Nucleus accumbens (tissue), 56 donors: ENCODE measurements around the gene SYNE1.
"Not testable (repeated sequence)": the region's sequence is repeated elsewhere in the genome, so short reads cannot be mapped to it uniquely, and the experiment has no call there.

Experiments
- DNase-seq, 56 donors: peaks; one replicate each; lab custom pipeline; 2025; lab: John Stamatoyannopoulos, UW

SYNE1 gene

DNA sequence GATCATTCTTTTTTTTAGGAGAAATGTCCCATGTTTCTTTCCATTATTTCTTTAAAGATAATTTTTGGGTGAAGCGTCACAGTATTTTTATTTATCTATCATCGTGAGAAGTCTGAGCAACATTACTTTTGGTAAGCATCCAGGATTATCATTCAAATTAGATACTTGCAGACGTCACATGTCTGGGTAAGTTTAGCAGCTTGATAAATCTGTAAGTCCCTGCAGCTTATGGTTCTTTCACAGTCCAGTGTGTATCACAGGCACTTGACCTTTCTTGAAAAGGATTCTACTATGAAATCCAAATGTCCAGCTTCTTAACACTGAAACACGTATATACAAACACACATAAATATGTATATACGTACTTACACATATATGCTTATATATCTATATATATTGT lies 470.3 kb downstream of the SYNE1 start:
- DNase-seq = no peak

DNA sequence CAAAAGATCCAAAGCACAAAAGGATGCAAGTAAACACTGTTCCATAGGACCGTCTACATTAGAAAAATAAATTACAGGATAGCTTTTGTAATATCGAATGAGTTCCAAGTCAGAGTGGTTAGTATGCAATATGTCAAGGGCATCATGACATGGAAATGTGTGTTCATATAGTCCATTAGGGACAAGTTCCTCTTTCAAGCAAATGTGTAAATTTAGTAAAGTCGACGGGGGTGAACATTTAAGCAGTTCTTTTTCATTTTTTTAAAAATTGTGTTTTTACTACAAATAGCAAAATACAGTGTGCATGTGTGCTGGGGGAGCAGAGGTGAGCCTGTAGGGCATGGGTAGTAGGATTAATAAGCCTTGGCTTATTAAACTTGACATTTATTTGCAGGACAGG lies 470.7 kb downstream of the SYNE1 start:
- DNase-seq = no peak

DNA sequence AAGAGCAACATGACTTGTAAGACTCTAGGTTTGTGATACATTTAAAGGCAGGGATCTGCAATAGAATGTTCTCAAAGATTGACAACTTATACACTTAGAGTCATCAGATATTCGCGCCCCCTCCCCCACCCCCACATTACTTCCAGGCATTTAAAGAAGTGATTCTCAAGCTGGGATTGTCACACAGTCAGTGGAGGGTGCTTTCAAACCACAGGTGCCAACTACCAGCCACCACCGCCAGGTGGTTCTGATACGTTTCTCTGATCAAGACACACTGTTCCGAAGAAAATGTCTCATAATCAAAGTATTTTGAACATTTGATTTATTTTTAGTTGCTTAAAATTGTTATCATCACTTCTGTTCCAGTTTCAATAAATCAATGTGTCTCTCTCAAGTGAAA lies 472.2 kb downstream of the SYNE1 start:
- DNase-seq = peak in 8 of 56 donors; percentile 7 to 39 (median 20)

DNA sequence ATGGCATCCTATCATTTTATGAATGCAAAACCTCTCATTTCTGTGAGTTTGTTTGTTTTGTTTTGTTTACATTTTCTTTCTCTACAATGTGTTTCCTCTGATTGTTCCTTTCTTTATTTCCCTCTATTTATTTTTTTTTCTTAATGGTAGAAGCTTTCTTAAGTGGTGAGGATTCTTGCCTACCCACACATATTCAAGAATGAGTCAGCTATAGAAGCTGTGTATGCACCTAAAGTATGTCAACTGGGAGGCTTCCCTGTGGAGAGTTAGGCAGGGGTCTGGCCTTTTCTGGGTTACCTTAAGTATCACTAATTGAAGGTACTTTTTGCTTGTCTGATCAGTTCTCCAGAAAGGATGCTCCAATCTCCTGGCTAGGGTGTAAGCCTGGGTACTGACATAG lies 475.7 kb downstream of the SYNE1 start:
- no peak for DNase-seq

DNA sequence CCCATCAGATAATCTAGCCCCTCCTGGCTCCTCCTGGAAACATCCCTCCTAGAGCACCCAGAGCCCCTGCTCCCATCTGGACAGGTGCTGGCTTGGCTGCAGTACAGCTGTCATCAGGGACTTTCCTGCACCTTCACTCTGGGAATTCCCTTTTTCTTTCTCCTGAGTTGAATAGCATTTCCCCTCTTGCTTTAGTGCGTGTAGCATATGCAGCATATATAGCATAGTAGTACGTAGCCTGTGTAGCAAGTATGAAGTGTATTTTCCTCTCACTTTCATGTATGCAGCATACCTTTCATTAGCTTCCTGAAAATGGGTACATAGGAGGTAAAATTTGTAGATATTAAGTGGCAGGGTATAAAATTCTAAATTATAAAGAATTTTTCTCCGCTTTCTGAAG lies 476.8 kb downstream of the SYNE1 start:
- DNase-seq = no peak

DNA sequence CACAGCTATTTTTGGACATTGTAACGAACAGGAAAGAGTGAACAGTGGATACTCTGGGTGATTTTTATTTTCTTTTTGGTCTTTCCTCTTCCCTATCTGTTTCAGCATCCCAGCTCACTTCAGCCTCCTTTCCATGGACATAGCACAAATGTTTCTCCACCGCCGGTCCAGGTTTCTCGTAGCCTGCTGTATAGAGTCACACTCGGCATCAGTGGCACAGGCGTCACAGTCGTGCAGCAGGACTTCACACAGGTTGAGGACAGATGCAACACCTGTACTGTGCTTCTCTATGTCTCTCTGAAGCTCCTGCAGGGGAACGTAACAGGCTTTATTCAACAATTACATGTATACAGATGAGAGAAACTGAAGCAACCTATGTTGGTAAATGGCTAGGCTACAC lies 481.4 kb downstream of the SYNE1 start:
- DNase-seq = no peak

DNA sequence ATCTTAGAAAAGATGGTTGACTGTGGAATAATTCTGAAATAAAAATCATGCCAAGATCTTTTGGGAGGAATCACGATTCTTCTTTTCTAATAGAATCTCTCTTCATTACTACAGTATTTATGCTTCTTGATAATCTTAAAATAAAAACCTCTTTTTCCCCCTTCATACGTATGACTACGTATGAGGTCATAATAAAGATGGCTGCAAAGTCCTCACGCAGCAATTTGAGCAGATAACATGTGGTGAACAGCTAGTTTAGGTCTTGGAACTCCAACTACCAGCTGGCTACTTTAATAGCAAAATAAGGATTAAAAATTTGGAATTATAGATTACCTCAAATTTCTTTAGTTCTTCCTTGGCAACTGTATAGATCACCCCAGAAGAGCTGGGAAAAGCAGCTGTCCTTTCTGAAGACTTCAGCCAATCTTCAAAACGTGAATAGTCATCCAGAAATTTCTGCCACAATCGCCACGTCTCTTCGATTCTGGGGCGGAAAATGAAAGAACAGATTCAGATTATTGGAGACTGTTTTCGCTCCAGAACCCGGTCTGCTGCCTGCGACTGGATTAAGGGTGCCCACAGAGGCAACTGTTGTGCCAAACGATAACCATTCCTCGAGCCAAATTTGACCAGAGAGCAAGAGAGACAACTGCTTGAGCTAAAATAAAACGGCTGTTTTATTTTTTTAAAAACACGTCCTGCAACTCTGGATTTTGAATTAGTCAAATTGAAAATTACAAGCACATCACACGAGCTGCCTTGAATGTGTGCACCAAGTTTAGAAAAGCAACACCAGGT lies 482.4 kb downstream of the SYNE1 start:
- no peak for DNase-seq

DNA sequence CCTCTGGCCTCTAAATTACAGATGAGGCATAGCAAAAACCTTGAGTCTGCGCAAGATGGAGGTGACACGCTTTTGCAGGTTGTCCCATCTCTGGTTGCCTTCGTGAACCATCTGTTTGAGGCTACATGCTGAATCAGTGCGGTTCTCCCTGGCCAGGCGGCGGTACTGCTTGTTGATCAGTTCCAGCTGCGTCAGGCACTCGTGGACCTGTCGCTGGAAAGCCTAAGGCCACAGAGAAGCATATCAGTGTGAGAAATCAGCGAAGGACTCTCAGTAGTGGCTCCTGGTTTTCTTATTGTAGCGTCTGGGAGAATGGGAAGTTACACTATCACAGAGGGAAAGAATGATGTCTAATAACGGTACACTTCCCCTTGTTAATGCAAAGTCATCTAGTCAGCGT lies 485.2 kb downstream of the SYNE1 start:
- DNase-seq = no peak

DNA sequence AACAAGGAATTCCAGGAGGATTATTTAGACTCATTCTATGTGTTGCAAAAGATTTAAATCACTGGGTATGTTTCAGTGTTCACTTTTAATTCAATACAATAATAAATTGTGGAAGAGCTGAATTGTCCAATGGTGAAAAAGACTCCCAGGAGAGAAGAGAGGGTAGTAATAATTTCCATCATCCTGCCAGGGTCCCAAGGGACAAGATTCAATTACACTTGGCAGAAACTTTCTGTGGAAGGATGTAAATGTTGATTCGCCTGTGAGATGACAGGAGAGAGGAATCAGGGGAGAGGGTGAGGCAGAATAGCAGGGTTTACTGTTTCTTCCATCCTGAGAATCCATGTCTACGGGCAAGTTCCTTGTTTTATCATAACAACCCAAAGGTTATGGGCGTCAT lies 487.0 kb downstream of the SYNE1 start:
- DNase-seq = no peak

DNA sequence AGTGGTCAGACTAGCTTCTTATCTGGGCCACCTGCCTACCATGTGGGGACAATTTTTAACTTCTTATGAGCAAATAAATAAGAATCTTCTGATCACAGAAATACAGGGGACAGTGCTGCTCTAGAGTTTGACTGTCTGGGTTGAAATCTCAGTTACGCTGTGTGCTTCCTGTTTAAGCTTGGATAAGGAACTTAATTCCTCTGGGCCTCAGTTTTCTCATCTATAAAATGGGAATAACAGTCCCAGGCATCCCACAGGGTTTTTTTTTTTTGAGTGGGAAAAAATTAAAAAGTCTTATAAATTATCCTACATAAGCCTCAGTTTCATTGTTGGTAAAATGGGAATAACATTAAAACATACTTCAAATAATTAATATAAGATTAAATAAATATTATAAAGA lies 488.8 kb downstream of the SYNE1 start:
- DNase-seq = no peak

DNA sequence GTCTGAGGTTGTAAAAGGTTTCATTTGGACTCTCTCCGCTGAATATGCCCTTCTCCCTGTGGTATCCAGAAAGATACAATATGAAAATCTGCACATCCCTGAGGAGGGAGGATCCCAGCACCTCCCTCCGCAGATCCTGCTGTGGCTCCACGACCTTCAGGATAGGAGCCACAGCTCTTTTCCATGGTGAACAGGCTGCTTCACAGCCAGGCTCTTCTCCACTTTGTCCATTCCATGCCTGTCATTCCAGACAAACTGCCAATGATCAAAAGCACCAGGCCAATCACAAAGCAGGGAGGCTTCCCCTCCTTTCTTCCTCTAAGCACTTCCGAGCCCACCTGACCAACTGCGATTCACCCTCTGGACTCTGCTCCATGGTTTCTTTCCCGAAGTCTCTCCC lies 489.9 kb downstream of the SYNE1 start:
- no peak for DNase-seq

DNA sequence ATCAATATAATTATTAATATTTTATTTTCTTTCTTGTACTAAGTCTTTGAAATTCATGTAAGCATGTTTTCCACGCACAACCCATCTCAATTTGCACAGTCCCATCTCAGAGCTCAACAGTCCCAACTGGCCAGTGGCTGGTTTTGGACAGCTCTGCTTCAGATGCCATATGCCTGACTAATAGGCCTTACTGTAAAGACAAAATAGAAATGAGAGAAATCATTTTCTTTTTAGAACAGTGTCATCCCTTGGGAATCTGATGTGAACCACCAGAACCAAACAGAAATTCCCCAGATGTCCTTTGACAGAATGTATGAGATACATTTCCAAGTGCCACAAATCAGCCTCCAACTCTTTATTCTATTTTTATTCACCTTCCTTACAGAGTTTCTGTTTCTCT lies 490.8 kb downstream of the SYNE1 start:
- no peak for DNase-seq

DNA sequence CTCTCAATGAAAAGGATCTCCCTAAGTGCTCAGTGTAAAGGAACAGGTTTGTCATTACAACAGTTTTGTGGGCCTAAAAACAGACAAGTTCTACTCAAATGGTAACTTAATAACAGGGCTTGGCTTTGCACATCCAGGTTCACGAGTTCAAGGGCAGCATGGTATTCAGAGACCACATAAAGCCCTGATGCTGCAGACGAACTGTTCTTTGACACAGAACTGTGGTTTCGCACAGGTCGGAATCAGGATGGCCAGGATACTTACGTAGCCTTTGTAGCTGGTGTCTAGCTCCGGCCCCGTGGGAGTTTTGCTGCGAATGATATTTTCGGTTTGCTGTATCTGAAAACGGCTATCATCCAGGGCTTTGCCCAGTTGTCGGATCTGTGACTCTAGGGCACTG lies 493.8 kb downstream of the SYNE1 start:
- DNase-seq = no peak

DNA sequence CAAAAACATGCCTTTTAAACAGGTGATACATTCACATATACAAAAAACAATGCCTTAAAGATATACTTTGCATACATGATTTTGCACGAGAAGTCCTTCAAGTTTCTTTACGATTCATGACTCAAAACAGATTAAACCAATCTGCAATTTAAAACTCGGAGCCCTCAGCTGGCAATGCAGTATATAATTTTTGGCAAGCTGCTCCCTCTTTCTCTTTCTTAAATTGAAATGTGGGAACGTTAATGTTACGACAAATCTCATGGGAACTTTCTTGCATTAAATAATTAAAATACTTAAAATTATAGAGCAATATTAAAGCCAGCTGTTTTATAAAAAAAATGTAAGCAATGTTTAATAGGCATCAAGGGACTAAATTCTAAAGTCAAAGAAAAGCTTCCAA lies 495.1 kb downstream of the SYNE1 start:
- DNase-seq = no peak

DNA sequence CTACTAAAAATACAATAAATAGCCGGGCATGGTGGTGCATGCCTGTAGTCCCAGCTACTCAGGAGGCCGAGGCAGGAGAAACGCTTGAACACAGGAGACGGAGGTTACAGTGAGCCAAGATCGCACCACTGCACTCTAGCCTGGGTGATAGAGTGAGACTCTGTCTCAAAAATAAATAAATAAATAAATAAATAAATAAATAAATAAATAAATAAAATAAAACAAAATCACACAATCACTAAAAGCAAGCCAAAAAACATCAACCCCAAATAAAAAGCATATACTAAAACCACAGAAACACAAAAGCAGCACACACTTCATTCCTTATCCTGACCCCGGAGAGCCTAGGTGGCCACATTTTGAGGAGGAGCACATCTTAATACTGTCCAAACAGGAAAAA lies 498.8 kb downstream of the SYNE1 start:
- not testable (repeated sequence) for DNase-seq

DNA sequence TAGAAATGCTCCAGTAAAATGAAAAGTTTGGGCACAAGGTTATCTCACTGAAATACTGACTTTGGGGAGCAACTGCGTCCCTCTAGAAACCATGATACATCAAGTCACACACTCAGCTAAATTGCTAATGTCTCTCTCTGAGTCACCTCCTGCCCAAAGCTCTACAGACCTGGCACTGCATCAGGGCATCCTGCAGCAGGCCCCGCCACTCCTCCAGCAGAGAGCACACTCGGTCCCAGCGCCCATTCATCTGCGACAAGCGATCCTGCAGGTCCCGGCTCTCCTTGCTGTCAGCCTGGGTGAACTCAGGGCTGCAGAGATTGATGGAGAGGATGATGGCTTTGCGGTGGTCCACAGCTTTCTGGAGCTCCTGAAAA lies 500.7 kb downstream of the SYNE1 start:
- DNase-seq = no peak

DNA sequence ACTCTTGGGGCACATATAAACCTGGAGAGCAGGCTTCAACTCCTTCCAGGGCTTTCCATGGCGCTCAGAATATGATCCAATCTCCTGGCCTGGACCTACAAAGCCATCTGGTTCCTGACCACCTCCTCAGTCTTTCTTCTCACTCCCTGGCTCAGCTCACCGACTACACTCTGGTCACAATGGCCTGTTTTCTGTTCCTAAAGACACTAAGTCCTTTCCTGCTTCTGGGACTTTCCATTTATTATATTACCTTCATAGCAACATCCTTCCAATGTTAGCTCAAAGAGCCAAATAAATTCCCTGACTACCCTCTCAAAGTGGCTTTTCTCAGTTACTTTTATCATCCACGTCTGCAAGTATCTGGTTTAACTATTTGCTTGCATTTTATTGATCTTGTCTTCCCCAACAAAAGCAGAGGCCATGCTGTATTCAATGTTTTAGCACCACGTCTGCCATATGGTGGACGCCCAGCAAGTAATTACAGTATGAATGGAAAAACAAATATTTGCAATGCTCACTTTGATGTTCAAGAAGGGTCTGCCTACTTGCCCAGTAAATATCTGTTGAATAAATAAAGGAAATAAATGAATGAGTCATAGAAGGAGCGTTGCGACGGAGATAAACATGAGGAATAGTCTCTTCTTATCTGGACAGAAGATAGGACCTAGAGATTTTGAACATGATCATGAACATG lies 501.3 kb downstream of the SYNE1 start:
- no peak for DNase-seq

DNA sequence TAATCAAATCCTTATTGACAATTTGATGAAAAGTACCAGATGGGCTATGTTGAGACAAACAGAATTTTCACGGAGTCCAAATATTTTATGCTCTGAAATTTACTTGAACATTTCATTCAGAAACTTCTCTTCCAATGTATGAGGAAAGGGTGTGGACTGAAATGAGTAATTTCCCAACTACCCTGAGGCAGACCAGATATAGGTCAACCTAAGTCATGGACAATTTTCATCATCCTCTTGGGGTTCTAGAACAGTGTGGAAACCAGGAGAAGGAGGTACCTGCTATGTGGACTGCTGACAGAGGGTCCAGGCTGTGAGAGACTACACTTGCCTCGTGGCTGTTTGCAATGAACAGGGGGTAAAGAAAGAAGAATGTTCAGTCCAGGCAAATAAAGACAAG lies 506.7 kb downstream of the SYNE1 start:
- no peak for DNase-seq

DNA sequence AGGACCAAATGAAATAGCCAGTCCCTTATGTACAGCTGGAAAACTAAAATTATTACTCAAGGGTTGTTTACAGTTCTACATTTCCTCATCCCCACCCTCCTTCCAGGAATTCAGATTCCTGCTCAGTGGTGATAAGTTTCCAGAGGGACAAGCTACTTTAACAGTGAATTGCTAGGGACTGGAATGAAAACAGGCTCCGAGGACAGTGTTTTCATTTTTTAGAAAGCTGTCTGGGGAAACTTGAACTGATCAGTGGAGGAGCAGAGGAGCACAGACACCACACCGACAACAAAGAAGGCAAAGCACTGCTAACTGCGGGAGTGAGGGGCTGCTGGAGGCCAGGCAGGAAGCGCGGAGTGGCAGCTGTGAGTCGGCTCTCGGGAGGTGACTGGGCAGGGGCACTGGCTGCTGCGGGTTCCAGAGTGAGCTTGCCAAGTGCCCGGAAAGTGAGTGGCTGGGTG lies 507.4 kb downstream of the SYNE1 start:
- DNase-seq = no peak

DNA sequence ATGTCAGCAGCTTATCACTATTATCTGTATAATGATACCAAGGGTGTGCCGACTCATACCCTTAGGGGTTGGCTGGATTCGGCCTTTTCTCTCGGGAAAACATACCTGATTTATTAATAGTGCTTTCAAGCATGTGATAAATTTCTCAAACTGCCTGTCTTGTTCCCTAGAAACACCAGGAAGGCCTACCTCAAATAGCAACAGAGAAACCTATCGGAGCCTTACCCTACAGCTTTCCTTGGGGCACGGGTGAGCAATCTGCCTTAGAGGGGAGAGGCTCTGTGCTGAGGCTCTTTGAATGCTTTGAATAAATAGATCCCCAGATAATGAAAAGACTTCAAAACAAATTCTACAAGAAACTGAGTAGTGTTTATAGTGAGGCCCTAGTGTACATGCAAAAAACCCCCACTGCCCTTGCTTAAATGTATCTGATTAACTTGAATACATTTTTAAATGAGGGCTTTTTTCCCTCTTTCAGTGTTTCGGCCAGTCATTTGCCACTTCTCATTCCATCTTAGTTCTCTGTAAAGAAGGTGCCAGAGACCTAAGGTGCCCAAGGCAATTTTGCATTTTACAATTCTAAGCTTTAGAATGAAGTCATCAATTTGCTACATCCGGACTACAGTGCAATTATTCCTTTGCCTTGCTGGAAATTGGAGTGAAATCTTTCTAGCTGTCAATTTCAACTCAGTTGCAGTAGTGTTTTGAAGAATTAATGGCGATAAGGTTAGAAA lies 509.6 kb downstream of the SYNE1 start:
- DNase-seq = peak in 1 of 56 donors; percentile 15

DNA sequence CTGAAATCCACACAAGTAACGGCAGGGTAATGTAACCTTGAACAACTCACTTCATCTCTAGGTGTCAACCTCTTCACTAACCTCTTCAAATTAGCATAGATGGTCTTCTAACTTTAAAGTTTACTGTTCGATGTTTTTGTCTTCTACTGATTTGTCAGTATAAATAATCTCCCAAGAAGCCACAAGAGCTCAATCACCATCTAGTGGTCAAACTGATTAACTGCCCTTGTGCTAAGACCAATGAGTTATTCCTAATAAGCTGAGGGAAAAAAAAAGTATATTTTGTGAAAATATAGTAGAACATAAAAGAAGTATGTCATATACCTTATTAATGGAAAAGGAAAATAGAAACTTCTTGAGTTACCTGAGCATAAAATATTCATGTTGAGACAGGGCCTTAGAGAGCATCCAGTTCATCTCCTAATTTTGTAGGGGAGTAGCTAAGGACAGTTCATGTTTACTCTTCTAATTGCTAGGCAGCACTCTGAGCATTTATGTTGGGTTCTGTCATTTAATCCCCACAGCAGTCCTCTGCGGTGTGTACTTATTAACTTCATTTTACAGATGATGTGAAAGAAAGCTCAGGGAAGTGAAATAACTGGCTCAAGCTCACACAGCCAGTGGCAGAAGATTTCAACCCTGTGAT lies 512.6 kb downstream of the SYNE1 start:
- no peak for DNase-seq
